Activated naive CD4-positive, alpha-beta T cell treated with anti-CD3 and anti-CD28 coated beads, Interleukin-2, amount 10 ng/mL, durations not matched to agents 7 days and 5 days (primary cell): ENCODE data around the gene CA10.

Experiments
- CTCF ChIA-PET: fragments of 350-600 bp; sonication (Branson Sonifier 250); formaldehyde crosslinking; loops from one replicate; lab custom pipeline; 2021; ENCODE audit warnings: antibody characterized with exemption; lab: Charles Lee
- DNase-seq: peaks from one replicate; pipeline ENCODE4 v3.0.0-alpha.2; 2020
- H3K27ac Mint-ChIP-seq: one replicate; pipeline ENCODE4 v1.8.0; 2021; ENCODE audit warnings: mild to moderate bottlenecking, moderate library complexity, mixed read lengths
- H3K27me3 Mint-ChIP-seq: one replicate; pipeline ENCODE4 v1.8.0; 2021; ENCODE audit warnings: mild to moderate bottlenecking, mixed read lengths
- H3K36me3 Mint-ChIP-seq: one replicate; pipeline ENCODE4 v1.8.0; 2021; ENCODE audit warnings: mixed read lengths
- H3K4me1 Mint-ChIP-seq: one replicate; pipeline ENCODE4 v1.8.0; 2021; ENCODE audit warnings: mixed read lengths
- H3K4me3 Mint-ChIP-seq: one replicate; pipeline ENCODE4 v1.8.0; 2021; ENCODE audit warnings: mild to moderate bottlenecking, moderate library complexity, mixed read lengths
- H3K9me3 Mint-ChIP-seq: one replicate; pipeline ENCODE4 v1.8.0; 2021; ENCODE audit warnings: mixed read lengths

CA10 gene

DNA sequence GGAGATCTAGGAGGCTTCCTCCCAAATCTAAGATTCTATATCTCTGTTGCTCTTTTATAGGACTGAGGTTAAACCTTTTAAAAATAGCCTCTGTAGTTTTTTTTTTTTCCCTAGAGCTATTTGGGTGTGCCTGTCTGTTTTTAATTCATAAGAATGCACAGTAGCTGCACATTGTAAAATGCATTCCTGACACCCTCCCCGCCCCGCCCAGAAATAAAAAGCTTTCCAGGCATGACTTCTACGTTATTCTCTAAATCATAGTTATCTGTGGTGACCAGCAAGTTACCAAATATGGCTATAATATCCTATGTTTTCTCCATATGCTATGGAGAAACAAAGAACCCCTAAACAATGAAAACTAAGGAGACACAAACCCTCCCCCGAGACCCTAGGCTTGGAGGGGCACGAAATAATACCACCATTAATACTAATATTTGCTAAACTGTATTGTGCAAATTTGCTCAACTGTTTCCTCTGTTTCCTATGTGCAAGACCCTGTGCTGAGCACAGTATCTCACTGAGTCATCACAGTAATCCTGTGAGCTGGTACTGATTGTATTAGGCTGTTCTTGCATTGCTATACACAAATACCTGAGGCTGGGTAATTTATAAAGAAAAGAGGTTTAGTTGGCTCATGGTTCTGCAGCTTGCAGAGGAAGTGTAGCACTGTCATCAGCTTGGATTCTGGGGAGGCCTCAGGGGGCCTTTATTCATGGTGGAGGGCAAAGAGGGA lies 388.3 kb downstream of the CA10 start:
- Mint-ChIP-seq H3K4me1 (no peaks in the 10 kb centered on the region), H3K9me3 (no peaks in the 10 kb centered on the region), H3K27ac (no peak overlapping the region), H3K27me3 (peaks cover 4% of the 10 kb centered on the region), H3K36me3 (no peaks in the 10 kb centered on the region), H3K4me3 (no peak overlapping the region)
- no peak for DNase-seq
- CTCF ChIA-PET = no interaction called here

GRCh38 chr17:51769231-51769630 lies 389.3 kb downstream of the CA10 start:
- CTCF ChIA-PET = no interaction called here
- H3K27me3 Mint-ChIP-seq = peaks cover 4% of the 10 kb centered on the region
- H3K4me1 Mint-ChIP-seq = no peaks in the 10 kb centered on the region
- H3K9me3 Mint-ChIP-seq = no peaks in the 10 kb centered on the region
- no peaks in the 10 kb centered on the region for H3K36me3 Mint-ChIP-seq
- H3K27ac Mint-ChIP-seq = no peak overlapping the region
- H3K4me3 Mint-ChIP-seq = no peak overlapping the region
- DNase-seq = no peak

- H3K4me1 Mint-ChIP-seq = no peaks in the 10 kb centered on the region
- CTCF ChIA-PET = no interaction called here
- H3K4me3 Mint-ChIP-seq = no peak overlapping the region
- H3K36me3 Mint-ChIP-seq = no peaks in the 10 kb centered on the region
- H3K27me3 Mint-ChIP-seq = peaks cover 4% of the 10 kb centered on the region
- H3K27ac Mint-ChIP-seq = no peak overlapping the region
- H3K9me3 Mint-ChIP-seq = no peaks in the 10 kb centered on the region
- no peak for DNase-seq
Measured at GRCh38 chr17:51768706-51769105, 389.8 kb downstream of the CA10 start.

- Mint-ChIP-seq H3K4me1 (no peaks in the 10 kb centered on the region), H3K4me3 (no peak overlapping the region), H3K27ac (no peak overlapping the region), H3K27me3 (peaks cover 4% of the 10 kb centered on the region), H3K9me3 (no peaks in the 10 kb centered on the region), H3K36me3 (no peaks in the 10 kb centered on the region)
- CTCF ChIA-PET = interaction anchor here (1.3 kb wide), 1 partner anchor 94 kb away, joined by 4 read pairs; no protein-coding TSS in a partner anchor
- no peak for DNase-seq
Measured at GRCh38 chr17:51767287-51767686, 391.2 kb downstream of the CA10 start.

DNA sequence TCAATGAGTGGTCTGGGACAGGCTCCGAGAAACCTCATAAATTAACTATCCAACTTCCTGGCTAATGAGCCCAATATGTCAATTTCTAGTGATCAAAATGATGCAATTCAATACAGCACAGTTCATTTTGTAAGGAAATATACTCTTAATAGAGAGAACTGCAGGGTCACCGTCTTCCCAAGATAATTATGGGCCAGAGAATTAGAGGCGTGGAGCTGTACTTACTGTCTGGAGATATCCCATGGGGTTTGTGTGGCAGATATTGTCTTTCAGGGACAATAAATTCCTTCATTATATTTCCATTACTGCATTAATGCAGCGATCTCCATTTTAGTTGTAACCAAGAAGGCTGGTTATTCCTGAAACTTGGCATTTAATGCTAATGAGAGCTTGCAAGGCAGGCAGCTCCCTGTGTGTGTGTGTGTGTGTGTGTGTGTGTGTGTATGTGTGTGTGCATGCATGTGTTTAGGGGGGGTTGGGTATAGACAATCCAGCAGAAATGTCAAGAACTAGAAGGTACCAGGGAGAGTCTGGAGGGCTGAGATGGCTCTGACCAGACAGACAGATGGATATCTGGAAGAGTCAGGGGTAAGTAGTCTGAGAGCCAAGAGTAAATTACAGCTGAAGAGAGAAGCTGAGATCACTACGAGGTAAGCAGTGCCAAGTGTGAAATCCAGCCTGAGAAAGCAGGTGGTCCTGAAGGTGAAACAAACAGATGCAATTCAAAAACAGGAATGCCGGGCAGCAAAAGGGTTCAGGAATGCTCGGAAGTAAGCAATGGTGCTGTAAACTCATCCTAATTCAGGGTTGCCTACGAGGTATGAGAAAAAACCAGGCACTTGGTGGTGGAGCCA lies 393.0 kb downstream of the CA10 start:
- H3K9me3 Mint-ChIP-seq = no peaks in the 10 kb centered on the region
- CTCF ChIA-PET = interaction anchor here (0.7 to 2.0 kb wide), 6 partner anchors 8 to 849 kb away, joined by 3 to 21 read pairs (median 4); no protein-coding TSS in a partner anchor
- peaks cover 8% of the 10 kb centered on the region for H3K27me3 Mint-ChIP-seq
- no peak for DNase-seq
- H3K4me1 Mint-ChIP-seq = no peaks in the 10 kb centered on the region
- H3K27ac Mint-ChIP-seq = no peak overlapping the region
- no peak overlapping the region for H3K4me3 Mint-ChIP-seq
- H3K36me3 Mint-ChIP-seq = no peaks in the 10 kb centered on the region

- H3K27me3 Mint-ChIP-seq = peaks cover 8% of the 10 kb centered on the region
- DNase-seq = peak; percentile 56
- H3K4me1 Mint-ChIP-seq = no peaks in the 10 kb centered on the region
- H3K27ac Mint-ChIP-seq = no peak overlapping the region
- no peak overlapping the region for H3K4me3 Mint-ChIP-seq
- no peaks in the 10 kb centered on the region for H3K9me3 Mint-ChIP-seq
- CTCF ChIA-PET = interaction anchor here (0.7 to 2.0 kb wide), 8 partner anchors 9 to 393 kb away, joined by 3 to 21 read pairs (median 4); no protein-coding TSS in a partner anchor
- H3K36me3 Mint-ChIP-seq = no peaks in the 10 kb centered on the region
Measured at GRCh38 chr17:51764387-51764971, 394.0 kb downstream of the CA10 start.

DNA sequence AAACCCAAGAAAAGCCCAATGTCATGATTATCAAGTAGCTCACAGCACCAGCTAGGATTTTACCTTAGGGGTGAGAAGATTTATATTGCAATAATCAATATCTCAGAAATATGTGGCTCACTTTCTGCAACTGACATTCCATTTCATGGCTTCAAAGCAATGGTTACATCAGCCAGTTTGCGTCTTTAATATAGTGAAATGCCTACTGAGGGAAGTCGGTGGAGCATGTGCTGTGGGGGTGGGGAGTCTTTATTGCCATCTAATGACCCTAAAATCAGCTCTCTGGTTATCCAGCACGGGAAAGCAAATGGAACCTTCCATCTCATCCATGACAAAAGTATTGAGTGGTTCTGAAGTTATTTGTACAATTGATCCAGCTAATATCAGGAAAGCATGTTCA lies 395.5 kb downstream of the CA10 start:
- Mint-ChIP-seq H3K36me3 (no peaks in the 10 kb centered on the region), H3K27ac (no peak overlapping the region), H3K9me3 (no peaks in the 10 kb centered on the region), H3K4me1 (no peaks in the 10 kb centered on the region), H3K27me3 (peaks cover 8% of the 10 kb centered on the region), H3K4me3 (no peak overlapping the region)
- DNase-seq = no peak
- CTCF ChIA-PET = interaction anchor here (0.6 to 2.0 kb wide), 3 partner anchors 63 to 344 kb away, joined by 3 to 21 read pairs (median 3); no protein-coding TSS in a partner anchor

DNA sequence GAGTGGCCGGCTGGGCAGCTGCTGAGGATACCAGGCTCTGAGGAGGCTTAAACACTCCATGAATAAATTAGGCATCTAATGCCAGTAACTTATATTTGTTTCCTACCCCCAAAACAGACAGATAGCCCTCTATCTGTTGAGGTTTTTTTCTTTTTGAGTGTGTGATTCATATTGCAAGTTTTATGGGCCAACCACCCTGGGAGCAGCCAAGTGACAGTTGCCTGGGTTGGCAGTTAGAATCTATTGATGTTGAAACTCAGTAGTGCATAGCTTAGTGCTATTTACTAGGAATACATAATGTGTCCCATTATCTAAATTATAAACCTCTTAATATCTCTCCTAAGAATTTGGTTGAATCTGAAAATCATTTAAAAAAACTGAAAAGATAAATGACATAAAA lies 397.4 kb downstream of the CA10 start:
- Mint-ChIP-seq H3K4me1 (no peaks in the 10 kb centered on the region), H3K9me3 (no peaks in the 10 kb centered on the region), H3K27me3 (peaks cover 8% of the 10 kb centered on the region), H3K36me3 (no peaks in the 10 kb centered on the region), H3K27ac (no peak overlapping the region), H3K4me3 (no peak overlapping the region)
- DNase-seq = no peak
- CTCF ChIA-PET = interaction anchor here (1.3 kb wide), 1 partner anchor 346 kb away, joined by 3 read pairs; no protein-coding TSS in a partner anchor

DNA sequence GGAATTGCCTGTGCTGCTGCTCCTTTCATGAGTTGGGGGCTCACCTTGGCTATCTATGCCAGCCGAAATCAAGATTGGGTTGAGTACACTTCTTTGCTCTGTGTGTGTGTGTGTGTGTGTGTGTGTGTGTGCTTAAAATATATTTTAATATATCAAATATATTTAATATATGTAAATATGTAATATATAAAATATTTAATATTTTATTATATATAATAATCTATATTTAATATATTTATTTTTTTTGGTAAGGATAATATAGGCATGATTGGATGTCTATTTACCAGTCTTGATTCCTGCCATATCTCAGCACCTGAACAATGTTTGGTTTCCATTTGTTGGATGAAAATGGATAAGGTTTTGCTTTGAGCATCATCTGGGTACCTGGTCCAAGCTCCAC lies 399.3 kb downstream of the CA10 start:
- Mint-ChIP-seq H3K9me3 (no peaks in the 10 kb centered on the region), H3K4me1 (no peaks in the 10 kb centered on the region), H3K36me3 (no peaks in the 10 kb centered on the region), H3K27ac (no peak overlapping the region), H3K27me3 (peaks cover 4% of the 10 kb centered on the region), H3K4me3 (no peak overlapping the region)
- CTCF ChIA-PET = no interaction called here
- no peak for DNase-seq

GRCh38 chr17:51751072-51751471 lies 407.4 kb downstream of the CA10 start:
- H3K4me1 Mint-ChIP-seq = no peaks in the 10 kb centered on the region
- DNase-seq = no peak
- CTCF ChIA-PET = no interaction called here
- H3K4me3 Mint-ChIP-seq = no peak overlapping the region
- H3K36me3 Mint-ChIP-seq = no peaks in the 10 kb centered on the region
- no peaks in the 10 kb centered on the region for H3K27me3 Mint-ChIP-seq
- no peak overlapping the region for H3K27ac Mint-ChIP-seq
- H3K9me3 Mint-ChIP-seq = no peaks in the 10 kb centered on the region

DNA sequence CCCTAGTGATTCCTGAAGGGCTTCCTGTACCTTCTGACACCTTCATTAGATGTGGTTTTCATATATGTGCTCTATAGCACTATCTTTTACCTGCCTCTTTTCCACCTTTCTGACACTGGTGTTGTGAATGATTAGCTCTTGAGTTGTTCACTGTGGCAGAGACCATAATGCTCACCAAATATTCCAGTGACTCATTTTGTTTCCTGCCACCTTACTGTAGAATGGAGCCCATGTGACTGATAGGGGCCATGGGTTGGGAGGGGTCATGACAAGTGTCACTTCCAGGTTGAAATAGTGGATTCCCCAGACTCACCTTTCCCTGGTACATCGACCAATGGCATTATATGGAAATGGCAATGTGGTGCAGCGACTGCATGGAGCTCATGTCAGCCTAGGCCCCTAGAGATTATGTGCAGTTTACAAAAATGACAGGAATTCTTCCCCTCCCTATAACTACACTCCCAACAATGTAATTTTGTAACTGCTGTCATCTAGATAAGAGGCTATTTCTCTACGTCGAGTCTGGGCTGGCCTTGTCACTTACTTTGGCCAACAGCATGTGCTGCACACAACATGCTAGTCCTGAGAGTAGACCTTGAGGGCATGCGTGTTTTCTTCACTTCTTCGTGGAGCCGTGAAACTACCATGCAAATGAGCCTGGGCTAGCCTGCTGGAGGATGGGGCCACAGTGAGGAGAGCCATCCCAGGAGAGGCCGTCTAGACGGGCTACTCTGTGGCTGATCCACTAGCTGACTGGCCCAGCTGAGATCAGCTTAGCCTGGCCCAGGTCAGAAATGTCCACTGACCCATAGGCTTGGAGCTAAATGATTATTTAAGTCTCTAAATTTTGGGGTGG lies 409.5 kb downstream of the CA10 start:
- DNase-seq = no peak
- no peak overlapping the region for H3K27ac Mint-ChIP-seq
- H3K4me1 Mint-ChIP-seq = no peaks in the 10 kb centered on the region
- H3K27me3 Mint-ChIP-seq = no peaks in the 10 kb centered on the region
- H3K4me3 Mint-ChIP-seq = no peak overlapping the region
- CTCF ChIA-PET = no interaction called here
- no peaks in the 10 kb centered on the region for H3K9me3 Mint-ChIP-seq
- no peaks in the 10 kb centered on the region for H3K36me3 Mint-ChIP-seq

DNA sequence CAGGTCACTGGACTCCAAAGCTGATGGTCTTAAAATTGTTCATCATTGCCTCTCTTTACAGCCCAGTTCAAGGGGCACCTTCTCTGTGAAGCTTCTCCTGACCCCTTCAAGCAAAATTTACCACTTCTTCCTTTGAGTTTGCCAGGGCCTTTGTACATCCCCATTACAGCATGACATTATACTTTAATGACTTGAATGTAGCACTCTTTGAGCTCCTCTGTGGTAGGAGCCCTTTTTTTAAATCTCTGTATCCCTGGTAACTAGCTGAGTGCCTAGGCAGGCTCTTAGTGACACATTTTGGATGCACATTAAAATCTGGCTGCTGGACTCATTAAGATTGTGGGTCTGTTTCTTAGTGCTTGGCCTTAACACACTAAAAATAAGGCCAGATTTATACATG lies 412.1 kb downstream of the CA10 start:
- no peak for DNase-seq
- no peaks in the 10 kb centered on the region for H3K9me3 Mint-ChIP-seq
- H3K4me3 Mint-ChIP-seq = no peak overlapping the region
- peaks cover 3% of the 10 kb centered on the region for H3K27me3 Mint-ChIP-seq
- H3K27ac Mint-ChIP-seq = no peak overlapping the region
- H3K36me3 Mint-ChIP-seq = no peaks in the 10 kb centered on the region
- CTCF ChIA-PET = interaction anchor here (0.6 kb wide), 1 partner anchor 13 kb away, joined by 4 read pairs; no protein-coding TSS in a partner anchor
- H3K4me1 Mint-ChIP-seq = no peaks in the 10 kb centered on the region

GRCh38 chr17:51745993-51746392 lies 412.5 kb downstream of the CA10 start:
- H3K27ac Mint-ChIP-seq = no peak overlapping the region
- H3K9me3 Mint-ChIP-seq = no peaks in the 10 kb centered on the region
- no peak for DNase-seq
- CTCF ChIA-PET = interaction anchor here (0.6 kb wide), 1 partner anchor 12 kb away, joined by 4 read pairs; no protein-coding TSS in a partner anchor
- H3K4me1 Mint-ChIP-seq = no peaks in the 10 kb centered on the region
- peaks cover 3% of the 10 kb centered on the region for H3K27me3 Mint-ChIP-seq
- no peaks in the 10 kb centered on the region for H3K36me3 Mint-ChIP-seq
- H3K4me3 Mint-ChIP-seq = no peak overlapping the region
